ENCODE measurements around the gene PLSCR3.

Gene PLSCR3

DNA sequence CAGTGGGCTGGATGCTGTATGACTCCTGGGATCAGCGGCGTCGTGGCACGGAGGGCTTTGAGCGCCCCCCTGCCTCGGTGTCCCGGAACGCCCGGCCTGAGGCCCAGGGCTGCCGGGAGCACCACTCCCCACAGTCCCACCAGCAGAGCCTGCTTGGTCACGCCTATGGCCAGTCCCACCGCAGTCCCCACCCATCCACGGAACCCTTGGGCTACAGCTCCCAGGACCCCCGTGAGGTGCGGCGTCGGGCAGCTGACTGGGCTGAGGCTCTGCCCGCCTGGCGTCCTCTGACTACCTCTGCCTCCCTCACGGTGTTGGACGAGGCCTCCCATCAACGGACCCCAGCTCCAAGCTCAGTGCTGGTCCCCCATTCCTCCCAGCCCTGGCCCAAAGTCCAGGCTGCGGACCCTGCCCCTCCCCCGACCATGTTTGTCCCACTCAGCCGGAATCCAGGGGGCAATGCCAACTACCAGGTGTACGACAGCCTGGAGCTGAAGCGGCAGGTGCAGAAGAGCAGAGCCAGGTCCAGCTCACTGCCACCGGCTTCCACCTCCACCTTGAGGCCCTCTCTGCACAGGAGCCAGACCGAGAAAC is 32.7 kb upstream of the PLSCR3 start:
- DNase-seq (ENCODE audit: low read depth in 3 of 3) = no peak

DNA sequence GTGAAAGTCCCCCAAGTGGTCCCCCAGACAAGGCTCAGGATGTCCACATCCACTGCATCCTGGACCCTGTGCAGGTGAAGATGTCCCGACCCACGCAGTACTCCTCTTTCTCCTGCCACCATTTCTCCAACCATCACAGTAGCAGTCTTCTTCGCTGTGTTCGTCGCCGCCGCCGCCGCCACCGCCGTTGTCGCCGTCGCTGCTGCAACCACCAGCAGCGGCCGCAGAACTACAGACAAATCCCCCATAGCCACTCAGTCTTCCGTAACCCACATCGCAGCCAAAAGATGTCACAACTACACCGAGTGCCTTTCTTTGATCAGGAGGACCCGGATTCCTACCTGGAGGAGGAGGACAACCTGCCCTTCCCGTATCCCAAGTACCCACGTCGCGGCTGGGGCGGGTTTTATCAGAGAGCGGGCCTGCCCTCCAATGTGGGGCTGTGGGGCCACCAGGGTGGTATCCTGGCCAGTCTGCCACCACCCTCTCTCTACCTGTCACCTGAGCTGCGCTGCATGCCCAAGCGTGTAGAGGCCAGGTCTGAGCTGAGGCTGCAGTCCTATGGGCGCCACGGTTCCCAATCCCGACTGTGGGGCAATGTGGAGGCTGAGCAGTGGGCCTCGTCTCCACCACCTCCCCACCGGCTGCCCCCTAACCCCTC is 32.0 kb upstream of the PLSCR3 start:
- no peak for DNase-seq (ENCODE audit: low read depth in 3 of 3)

DNA sequence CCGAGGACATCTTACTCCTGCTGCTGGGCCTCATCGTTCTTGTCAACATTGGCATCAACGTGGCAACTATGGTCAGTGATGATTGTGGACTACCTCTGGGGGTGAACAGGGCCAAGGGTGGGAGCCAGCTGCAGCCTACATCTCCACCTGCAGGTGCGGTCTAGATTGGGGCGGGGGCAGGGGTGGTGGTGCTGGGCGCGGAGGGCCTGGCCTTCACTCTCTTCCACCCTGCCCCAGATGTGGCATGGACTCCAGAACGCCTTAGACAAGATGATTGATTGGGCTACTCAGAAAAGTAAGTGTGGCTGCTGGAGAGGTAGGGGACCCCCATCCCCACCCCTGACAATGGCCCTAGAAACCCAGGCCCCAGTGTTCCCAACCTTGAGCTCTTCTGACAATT is 31.4 kb upstream of the PLSCR3 start:
- DNase-seq (ENCODE audit: low read depth in 3 of 3) = no peak

DNA sequence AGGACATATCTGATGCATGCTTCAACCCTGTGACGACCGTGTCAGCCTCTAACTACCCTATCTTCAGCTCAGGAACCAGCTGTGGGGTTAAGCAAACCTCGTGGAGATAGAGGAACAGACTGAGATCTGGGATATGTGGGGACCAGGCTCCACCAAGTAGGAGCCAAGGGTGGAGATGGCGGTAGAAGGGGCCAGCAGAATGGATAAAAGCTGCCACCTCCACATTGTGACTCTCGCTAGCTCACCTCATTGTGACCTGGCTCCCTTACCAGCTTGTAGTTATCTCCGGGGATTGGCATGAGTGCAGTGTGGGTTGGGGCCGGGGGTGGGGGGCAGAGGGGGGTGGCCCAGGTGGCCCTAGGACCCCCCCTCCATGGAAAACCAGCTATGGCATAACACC is 31.0 kb upstream of the PLSCR3 start, which contains the start of gene SPEM2:
SPEM2 (plus strand) TSS at position 301 of the 400 bp plus-strand sequence; CDS start at position 374, 73 bp downstream.
- DNase-seq (ENCODE audit: low read depth in 3 of 3) = no peak

DNA sequence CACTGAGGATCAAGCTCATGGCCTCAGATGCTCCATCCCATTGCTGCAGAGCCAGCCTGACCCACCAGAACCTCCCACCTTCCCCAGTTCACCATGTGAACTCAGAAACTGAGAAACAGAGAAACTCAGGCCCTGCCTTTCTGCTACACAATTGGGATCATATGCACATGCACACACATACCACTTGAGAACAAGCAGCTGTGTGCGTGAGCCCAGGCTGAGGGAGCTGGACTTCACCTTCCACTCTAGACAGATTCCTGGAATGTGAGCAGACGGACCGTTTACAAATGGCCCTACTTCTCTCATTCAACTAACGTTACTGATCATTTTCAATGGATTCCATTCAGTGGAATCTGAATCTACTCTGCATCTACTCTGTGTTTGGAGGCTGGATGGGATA is 29.4 kb upstream of the PLSCR3 start:
- no peak for DNase-seq (ENCODE audit: low read depth in 3 of 3)

DNA sequence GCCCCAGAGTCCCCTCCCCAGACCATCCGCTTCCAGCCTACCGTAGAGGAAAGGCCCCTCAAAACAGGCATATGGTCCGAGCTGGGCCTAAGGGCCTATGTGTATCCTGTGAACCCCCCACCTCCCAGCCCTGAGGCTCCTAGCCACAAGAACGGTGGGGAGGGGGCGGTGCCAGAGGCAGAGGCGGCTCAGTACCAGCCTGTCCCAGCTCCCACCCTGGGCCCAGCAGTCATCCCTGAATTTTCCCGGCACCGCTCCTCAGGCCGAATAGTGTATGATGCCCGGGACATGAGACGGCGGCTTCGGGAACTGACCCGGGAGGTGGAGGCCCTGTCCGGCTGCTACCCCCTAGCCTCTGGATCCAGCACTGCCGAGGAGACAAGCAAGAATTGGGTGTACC is 26.9 kb upstream of the PLSCR3 start:
- no peak for DNase-seq (ENCODE audit: low read depth in 3 of 3)

DNA sequence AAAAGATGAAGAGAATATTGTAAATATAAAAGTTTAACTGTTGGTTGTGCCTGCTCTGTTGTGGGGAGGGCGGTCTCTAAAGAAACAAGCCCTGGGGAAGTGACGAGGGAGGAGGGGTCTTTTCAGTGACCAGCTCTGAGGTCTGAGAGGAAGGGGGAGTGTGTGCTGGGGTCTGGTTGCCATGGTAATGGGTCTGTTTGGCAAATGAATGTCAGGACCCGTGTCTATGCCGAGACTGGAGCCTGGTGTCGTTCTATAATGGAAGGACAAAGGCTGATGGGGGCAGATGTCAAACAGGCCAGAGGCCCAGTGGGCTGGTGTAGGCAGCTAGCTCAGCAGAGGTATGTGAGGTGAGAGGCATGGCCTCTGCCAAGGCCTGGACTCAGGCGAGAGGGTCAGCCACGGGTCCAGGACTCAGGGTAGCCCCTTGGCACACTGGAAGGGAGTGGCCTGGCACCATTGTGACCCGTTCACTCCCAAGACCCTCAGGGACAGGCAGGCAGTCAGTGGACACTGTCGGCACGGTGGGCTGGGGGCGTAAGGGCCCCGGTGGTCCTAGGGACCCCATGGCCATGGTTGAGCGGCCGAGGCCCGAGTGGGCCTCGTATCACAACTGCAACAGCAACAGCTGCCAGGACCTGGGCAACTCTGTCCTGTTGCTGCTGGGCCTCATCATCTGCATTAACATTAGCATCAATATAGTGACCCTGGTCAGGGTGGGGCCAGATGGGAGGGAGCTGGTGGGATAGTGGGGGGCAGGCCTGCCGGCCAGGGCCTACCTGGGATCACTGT is 25.7 kb upstream of the PLSCR3 start, which contains the start of gene SPEM1:
SPEM1 (plus strand) TSS at position 506 of the 792 bp plus-strand sequence; CDS start at position 567, 61 bp downstream.
- DNase-seq (ENCODE audit: low read depth in 3 of 3) = no peak

DNA sequence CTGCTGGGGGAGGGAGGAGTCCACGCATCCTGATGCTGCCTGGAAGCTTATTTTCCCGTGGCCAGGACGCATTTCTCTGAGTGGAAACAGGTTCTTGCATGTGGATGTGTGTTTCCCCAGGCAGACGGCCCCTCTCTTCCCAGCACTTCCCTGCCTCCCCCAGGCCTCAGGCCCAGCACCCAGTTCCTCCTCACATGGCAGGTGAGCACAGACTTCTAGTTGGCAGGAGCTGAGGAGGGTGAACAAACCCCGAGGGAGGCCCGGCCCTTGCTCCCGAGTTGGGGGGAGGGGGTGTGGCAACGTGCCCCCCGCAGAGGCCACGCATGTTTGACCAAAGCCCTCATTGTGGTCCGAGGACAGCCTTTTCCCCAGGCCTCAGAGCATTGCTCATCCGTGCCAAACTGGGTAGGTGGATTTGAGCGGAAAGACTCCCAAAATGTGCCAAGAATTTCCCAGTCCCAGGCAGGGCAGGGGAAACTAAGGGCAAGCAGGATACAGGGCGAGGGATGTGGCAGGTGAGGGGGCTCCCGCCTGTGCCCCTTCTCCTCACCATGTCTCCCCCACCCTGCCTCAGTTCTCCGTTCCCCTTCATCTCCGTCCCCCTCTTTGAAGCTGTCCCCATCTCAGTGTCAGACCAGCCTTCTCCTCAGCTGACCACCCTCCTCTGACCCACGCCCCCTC is 24.3 kb upstream of the PLSCR3 start:
- no peak for DNase-seq (ENCODE audit: low read depth in 3 of 3)

DNA sequence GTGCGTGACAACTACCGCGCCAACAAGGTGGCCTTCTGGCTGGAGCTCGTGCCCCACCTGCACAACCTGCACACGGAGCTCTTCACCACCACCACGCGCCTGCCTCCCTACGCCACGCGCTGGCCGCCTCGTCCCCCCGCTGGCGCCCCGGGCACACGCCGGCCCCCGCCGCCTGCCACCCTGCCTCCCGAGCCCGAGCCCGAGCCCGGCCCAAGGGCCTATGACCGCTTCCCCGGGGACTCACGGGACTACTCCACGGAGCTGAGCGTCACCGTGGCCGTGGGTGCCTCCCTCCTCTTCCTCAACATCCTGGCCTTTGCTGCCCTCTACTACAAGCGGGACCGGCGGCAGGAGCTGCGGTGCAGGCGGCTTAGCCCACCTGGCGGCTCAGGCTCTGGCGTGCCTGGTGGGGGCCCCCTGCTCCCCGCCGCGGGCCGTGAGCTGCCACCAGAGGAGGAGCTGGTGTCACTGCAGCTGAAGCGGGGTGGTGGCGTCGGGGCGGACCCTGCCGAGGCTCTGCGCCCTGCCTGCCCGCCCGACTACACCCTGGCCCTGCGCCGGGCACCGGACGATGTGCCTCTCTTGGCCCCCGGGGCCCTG is 22.8 kb upstream of the PLSCR3 start:
- no peak for DNase-seq (ENCODE audit: low read depth in 3 of 3)

DNA sequence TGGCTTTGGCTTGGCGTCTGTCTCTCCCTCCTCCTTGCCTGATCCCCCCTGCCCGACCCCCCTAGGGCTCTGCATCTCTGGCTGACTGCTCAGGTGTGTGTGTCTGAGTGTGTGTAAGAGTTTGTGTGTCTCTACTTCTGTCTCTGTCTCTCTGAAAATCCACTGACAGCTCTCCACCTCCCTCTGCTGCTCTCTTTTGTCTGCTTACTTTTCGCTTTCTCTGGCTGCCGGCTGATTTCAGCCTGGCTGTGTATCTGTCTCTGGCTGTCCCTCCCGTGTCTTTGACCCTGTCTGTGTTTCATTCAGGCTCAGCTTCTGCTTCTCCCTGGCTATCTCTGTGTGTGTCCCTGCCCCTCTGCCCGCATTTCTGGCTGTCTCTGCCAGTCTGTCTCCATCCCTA is 22.0 kb upstream of the PLSCR3 start:
- no peak for DNase-seq (ENCODE audit: low read depth in 3 of 3)

DNA sequence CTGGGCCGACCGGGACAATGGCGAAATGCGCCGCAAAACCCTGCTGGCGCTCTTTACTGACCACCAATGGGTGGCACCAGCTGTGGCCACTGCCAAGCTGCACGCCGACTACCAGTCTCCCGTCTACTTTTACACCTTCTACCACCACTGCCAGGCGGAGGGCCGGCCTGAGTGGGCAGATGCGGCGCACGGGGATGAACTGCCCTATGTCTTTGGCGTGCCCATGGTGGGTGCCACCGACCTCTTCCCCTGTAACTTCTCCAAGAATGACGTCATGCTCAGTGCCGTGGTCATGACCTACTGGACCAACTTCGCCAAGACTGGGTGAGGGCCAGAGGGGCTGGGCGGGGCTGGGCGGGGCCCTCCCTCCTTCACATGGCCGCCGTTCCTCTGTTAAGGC is 21.5 kb upstream of the PLSCR3 start:
- no peak for DNase-seq (ENCODE audit: low read depth in 3 of 3)

DNA sequence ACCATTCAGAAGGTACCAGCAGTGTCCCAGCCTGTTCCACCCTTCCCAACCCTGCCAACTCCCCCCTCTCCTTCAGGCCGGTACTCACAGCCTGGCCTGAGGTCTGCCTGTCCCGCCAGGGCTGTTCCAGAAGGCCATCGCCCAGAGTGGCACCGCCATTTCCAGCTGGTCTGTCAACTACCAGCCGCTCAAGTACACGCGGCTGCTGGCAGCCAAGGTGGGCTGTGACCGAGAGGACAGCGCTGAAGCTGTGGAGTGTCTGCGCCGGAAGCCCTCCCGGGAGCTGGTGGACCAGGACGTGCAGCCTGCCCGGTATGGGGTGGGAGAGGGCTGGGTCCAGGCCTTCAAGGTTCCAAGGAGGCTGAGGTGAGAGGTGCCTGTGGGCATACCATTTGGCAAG is 20.5 kb upstream of the PLSCR3 start:
- DNase-seq (ENCODE audit: low read depth in 3 of 3) = no peak

DNA sequence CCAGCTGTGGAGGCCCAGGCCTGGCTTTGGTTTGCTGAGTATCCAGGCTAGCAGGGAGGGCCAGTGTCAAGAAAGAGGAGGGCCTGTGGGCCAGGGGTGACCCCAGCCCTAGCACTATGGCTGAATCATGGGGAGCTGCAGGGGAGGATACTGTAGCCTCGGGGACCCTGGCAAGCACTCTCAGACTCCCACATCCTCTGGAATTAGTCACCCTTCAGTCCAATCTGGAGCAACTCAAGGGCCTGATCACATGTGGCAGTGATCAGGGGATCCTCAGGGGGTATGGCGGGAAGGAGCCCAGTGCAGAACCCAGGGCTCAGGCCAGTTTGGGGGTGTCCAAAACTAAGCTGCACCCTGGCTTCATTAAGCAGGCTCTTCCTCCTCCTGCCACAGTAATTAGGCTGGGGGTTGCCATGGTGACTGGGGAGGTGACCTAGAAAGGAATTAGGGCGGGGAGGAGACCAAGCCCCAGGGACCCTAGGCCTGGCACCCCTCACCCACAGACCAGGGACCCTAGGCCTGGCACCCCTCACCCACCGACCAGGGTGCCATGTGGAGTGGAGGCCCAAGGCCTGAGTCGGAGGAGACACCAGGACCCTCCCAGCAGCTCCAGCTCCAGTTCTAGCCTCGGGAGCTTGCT is 19.1 kb upstream of the PLSCR3 start:
- no peak for DNase-seq (ENCODE audit: low read depth in 3 of 3)

DNA sequence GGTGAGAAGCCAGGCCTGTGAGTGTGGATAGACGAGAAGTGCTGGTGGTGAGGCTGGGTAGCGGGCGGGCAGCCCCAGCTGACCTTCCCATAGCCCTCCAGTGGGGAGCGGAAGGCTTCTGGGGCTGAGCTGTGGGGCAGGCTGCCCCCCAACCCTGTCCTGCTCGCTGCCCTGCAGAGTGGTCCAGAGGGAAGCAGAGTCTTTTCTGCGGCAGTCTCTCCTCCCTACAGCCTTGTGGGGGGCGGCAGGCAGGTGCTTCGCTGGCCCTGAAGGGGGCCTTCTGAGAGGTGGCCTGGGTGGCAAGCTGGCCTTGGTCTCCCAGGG is 17.1 kb upstream of the PLSCR3 start:
- no peak for DNase-seq (ENCODE audit: low read depth in 3 of 3)

DNA sequence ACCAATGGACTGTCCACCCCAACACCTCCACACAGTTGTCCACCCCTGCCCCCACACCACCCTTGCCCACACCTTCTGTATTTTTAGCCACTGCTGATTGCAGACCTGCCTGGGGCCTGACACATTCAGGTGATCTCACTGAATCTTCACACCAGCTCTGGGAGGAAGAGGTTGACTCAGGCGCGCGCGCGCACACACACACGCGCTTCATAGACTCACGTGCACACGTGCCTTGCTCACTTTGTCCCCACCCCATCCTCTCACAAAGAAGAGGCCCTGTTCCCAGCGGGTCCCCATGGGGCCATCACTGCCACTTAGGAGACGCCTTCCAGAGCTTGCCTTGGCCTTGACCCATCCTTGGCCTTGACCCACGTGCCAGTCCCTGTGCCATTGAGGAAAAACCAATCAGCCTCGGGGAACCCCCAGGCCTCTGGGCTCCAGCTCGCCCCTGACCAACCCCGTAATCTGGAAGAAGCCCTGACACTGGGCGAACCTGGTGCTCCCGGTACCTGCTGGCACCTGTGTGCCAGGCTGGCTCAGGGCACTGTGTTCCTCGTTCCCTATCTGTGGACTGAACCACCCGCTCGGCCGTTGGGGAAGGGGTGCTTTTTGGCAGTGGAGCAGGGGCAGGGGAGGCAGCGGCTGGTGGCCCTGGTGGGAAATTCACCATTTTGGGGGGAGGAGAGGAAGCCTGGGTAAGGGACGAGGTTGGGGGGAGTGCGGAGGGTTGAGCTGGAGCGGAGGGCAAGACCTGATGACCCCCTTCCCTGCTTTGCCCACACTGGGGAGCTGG is 16.5 kb upstream of the PLSCR3 start:
- DNase-seq (ENCODE audit: low read depth in 3 of 3) = no peak

DNA sequence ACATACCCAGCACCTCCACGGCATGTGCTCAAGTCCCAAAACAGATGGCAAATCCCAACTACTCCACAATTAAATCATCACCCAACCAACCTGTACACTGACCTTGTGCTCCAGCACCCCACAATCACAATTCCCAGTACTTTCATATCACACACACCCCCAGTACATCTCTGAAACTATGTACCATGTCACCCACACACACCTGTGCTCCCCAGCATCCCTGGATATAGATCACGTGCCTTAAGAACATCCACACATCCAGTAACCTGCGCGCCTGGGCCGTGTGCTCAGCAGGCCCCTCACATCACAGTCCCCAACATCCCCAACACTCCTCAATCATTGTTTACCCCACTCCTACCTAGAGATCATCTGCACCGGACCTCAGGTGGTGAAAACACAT is 15.4 kb upstream of the PLSCR3 start:
- no peak for DNase-seq (ENCODE audit: low read depth in 3 of 3)

DNA sequence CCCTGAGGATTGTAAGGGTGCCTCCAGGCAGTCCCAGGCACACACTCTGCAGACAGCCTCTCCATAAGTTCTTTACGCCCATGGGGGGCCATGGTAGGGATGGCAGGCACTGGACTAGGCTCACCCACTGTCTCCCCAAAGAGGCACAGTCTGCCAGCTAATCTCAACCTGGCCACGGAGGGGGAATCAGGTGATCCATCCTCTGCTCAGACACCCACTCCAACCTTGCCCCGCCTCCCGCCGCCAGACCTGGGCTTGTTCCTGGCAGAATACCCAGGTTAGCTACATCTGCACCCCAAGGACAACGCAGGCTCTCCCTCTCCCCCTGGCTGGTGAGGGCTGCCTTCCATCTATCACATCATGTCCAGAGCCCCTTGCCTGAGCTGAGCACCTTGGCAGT is 14.5 kb upstream of the PLSCR3 start:
- DNase-seq (ENCODE audit: low read depth in 3 of 3) = no peak

DNA sequence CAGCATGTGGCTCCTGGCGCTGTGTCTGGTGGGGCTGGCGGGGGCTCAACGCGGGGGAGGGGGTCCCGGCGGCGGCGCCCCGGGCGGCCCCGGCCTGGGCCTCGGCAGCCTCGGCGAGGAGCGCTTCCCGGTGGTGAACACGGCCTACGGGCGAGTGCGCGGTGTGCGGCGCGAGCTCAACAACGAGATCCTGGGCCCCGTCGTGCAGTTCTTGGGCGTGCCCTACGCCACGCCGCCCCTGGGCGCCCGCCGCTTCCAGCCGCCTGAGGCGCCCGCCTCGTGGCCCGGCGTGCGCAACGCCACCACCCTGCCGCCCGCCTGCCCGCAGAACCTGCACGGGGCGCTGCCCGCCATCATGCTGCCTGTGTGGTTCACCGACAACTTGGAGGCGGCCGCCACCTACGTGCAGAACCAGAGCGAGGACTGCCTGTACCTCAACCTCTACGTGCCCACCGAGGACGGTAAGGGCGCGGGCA is 14.0 kb upstream of the PLSCR3 start:
- no peak for DNase-seq (ENCODE audit: low read depth in 3 of 3)

DNA sequence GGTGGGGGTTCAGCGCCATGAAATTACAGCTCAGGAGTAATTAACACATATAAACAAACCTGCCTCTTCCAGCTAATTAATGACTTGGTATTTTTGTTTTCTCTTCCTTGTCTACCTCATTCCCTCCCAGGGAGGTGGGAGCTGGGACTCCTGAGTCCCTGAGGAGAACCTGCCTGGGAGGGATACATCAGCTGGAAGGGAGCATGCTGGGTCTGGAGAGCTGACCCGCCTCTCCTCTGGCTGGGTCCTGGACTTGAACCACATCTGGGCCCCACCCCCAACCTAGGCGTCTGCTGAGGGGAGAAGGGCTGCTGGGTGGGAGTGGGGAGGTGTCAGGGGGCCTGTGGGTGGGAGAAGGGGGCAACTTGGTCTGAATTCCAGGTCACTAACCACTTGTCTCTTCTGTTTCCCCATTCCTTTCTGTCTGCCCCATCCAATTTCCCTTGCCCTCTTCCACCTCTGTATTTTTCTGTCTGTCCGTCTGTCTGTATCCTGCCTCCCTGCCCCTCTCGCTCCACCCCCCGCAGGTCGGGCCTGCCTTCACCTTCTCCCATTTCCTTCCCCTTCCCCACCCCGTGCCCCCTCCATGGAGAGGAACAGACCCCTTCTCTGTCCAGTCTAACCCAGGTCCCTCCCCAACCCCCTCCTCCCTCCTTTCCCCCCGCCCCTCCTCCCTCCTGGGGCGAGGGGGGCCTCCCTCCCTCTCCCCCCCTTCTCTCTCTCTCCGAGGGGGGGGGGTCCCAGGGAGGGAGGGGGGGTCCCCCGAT is 13.3 kb upstream of the PLSCR3 start, which contains the start of gene NLGN2:
NLGN2 (plus strand) TSS at position 361 of the 767 bp plus-strand sequence. CDS start 411 bp downstream, outside the sequence.
- no peak for DNase-seq (ENCODE audit: low read depth in 3 of 3)

DNA sequence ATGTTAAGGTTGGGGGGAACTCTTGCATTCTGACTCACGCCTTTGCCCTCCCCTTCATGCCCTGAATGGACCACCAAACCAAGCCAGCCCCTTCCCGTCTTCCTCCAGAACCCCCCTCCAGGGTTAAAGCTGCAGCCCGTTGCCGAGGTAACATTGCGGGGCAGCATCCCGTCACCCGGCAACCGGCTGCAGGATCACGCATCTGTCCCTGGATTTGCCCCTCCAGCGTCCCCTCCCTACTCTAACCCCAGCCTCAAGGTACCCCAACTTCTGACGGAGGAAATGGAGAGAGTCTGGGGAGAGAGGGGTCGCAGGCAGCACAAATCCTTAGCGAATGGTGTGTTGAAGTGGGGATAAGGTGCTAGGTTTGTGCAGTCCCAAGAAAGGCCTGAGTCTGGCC is 12.8 kb upstream of the PLSCR3 start:
- no peak for DNase-seq (ENCODE audit: low read depth in 3 of 3)
